Measurements from ENCODE around the gene FRRS1.

DNA sequence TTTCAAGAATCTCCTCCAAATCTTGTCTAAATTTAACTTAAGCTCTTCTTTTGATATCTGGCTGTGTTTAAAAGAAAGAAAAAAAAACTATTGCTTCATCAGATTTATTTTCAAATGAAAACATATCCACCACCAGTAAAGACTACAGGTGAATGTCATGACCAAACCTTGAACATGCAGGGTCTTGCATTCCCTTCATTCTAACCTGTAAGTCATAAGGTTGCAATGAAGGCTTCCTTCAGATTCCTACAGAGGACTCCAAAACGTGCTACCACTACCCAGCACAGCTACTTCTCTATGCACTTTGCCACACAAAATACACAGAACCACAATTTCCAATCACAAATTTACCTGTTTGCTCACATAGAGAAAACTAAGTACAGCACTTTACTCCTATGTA is 26.3 kb downstream of the FRRS1 start:
- TF ChIP-seq, protein P1, sequence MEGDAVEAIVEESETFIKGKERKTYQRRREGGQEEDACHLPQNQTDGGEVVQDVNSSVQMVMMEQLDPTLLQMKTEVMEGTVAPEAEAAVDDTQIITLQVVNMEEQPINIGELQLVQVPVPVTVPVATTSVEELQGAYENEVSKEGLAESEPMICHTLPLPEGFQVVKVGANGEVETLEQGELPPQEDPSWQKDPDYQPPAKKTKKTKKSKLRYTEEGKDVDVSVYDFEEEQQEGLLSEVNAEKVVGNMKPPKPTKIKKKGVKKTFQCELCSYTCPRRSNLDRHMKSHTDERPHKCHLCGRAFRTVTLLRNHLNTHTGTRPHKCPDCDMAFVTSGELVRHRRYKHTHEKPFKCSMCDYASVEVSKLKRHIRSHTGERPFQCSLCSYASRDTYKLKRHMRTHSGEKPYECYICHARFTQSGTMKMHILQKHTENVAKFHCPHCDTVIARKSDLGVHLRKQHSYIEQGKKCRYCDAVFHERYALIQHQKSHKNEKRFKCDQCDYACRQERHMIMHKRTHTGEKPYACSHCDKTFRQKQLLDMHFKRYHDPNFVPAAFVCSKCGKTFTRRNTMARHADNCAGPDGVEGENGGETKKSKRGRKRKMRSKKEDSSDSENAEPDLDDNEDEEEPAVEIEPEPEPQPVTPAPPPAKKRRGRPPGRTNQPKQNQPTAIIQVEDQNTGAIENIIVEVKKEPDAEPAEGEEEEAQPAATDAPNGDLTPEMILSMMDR (IDR thresholded peaks at IDR 0.05) = no peak
- TF ChIP-seq POLR2A (IDR thresholded peaks at IDR 0.05) = no peak

Measured in adrenal gland (tissue), 5 donors.